ENCODE data around the gene PSMG3.

DNA sequence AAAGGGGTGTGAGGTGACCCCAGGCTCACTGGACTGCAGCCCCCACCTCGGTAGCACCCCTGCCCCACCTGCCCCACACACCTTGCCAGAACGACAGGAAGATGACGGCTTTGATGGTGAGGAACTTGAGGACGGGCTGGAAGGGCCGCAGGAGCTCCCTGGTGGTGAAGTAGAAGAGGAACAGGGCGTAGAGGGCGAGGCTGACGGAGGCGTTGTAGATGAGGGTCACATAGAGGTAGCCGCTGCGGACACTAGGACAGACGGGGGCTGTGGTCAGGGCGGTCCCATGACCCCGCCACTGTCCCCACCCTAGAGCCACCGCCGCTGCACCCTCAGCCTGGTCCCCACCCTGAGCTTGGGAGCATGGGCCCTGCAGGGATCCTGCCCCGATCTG is 21.4 kb downstream of the PSMG3 start:
- TF ChIP-seq BHLHE40 (IDR thresholded peaks at IDR 0.05; ENCODE audit: borderline replicate concordance) (no peak), NFRKB (IDR thresholded peaks at IDR 0.05) (no peak), SP1 (IDR thresholded peaks at IDR 0.05) (no peak), L3MBTL2 (conservative IDR thresholded peaks at IDR 0.05) (no peak), ZNF384 (IDR thresholded peaks at IDR 0.05) (no peak), SUZ12 (IDR thresholded peaks at IDR 0.05) (no peak), FOXK2 (IDR thresholded peaks at IDR 0.05) (no peak), ELF4 (IDR thresholded peaks at IDR 0.05) (no peak), FOXA1 (IDR thresholded peaks at IDR 0.05) (no peak), PKNOX1 (IDR thresholded peaks at IDR 0.05) (no peak), TARDBP (IDR thresholded peaks at IDR 0.05) (no peak), FOXM1 (IDR thresholded peaks at IDR 0.05; ENCODE audit: borderline replicate concordance) (no peak)

All from HEK293T (cell line).